Measurements from ENCODE around the gene MSRB1.
"Not testable (repeated sequence)": the region's sequence is repeated elsewhere in the genome, so short reads cannot be mapped to it uniquely, and the experiment has no call there.

MSRB1 gene

DNA sequence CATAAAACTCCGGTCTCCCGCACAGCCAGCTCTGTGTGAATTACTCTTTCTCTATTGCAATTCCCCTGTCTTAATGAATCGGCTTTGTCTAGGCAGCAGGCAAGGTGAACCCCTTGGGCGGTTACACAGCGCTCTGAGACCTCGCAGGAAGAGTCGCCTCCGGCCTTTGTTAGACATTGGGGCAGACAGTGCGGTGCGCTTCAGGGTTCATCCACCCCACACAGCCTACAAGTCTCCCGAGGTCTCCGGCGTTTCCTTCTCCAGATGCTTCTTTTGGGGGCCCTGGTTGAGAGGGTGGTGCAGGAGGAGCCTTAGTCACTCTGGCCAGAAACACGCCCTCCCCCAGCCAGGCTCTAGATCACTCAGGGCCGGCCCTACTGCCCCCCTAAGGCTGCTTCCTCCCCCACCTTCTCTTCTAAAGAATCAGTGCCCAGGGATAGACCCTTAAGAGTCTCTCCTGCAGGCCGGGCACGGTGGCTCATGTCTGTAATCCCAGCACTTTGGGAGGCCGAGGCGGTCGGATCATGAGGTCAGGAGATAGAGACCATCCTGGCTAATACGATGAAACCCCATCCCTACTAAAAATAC lies 1.7 kb upstream of the MSRB1 start:
- H3K4me1 Mint-ChIP-seq: peaks cover 14 to 24% of the 10 kb centered on the region in 2 donors
- peak overlapping the region; percentile 50 to 51 for H3K4me3 Mint-ChIP-seq
- ATAC-seq (replicated peaks): no peak
- no peaks in the 10 kb centered on the region for H3K27me3 Mint-ChIP-seq
- peak overlapping the region; percentile 25 for H3K27ac Mint-ChIP-seq
- DNase-seq: no peak
- peaks cover 4 to 7% of the 10 kb centered on the region in 2 donors for H3K36me3 Mint-ChIP-seq
- no peaks in the 10 kb centered on the region for H3K9me3 Mint-ChIP-seq

DNA sequence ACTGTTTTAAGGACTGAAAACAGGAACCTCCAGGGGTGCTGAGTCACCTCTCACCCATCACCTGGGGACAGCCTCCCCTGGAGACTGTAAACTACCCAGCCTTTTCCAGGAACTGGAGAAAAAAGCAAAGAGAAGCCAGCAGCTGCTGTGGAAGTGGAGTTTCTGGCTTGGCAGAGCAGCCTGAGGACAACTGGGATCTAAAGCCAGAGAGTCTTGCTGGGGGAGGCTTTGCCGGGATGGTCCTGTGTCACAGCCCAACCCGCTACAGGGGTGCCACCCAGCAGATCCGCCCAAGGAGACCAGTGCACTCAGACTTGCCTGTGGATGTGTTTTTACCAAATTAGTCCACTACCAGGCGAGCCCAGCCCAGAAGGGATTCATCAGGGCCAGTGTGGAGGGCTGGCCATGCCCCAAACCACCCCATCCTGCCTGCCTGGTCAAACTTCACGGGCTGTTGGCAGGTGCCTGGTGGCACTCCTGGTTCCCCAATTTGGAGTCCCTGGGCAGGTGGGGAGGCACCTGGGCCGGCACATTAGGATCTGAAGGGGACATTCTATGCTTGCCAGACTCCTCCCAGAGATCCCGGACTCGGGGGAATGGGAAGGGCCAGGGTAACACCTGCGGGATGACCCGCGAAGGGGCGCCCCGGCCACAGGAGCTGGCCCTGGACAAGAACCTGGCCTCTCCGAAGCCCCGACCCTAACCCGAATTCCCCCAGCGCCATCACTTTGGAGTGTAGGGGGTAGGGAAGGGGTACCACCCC lies 771 bp downstream of the MSRB1 start:
- no peaks in the 10 kb centered on the region for H3K27me3 Mint-ChIP-seq
- H3K4me3 Mint-ChIP-seq: peak overlapping the region; percentile 93 to 98
- DNase-seq (peak; percentile 32), ATAC-seq (replicated peaks) (peak; percentile 33 to 50)
- peak overlapping the region; percentile 37 for H3K27ac Mint-ChIP-seq
- H3K36me3 Mint-ChIP-seq: peaks cover 20 to 23% of the 10 kb centered on the region in 2 donors
- H3K9me3 Mint-ChIP-seq: no peaks in the 10 kb centered on the region
- H3K4me1 Mint-ChIP-seq: peaks cover 12 to 28% of the 10 kb centered on the region in 2 donors

DNA sequence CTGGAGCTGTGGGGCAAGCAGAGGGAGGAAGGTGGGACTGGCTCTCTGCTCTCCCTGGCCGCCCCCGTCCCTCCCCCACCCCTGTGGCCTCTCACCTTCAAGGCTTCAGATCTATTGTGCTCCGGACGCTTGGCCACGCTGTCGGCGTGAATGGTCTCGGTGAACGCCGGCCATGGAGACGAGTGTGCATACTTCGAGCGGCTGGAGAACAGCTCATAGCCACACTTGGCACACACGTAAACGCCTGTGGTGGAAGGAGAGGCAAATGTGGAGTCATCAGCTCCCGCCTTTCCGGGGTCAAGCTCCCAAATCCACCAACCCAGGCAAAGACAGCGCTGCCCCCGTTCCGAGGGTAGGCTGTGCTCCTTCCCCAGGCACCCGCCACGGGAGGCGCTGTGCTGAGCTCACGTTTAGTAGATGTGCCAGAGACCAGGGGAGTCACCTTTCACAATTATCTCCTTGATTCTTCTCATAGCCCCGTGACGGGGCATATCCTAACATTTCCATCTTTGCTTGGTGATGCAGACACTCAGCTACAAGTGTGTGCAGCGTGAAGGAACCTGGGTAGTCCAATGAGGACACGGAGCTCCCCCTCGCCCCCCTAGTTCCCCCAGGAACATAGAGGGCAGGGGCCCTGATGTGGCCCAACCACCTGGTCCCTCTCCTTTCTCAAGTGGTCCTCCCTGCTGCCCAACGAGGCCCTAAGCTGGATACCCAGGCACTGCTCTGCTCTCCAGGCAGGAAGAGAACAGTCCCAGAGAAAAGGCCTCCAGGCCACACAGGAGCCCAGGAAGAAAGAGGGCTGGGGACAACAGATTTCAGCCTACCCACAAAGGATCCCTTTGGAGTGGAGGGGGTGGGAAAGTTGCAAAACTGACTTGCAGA lies 1.6 kb downstream of the MSRB1 start:
- Mint-ChIP-seq H3K9me3 (no peaks in the 10 kb centered on the region), H3K36me3 (peaks cover 25 to 29% of the 10 kb centered on the region in 2 donors), H3K27ac (peak overlapping the region; percentile 37), H3K27me3 (no peaks in the 10 kb centered on the region), H3K4me3 (peak overlapping the region; percentile 93 to 98), H3K4me1 (peaks cover 12 to 28% of the 10 kb centered on the region in 2 donors)
- ATAC-seq (replicated peaks) (no peak), DNase-seq (no peak)

DNA sequence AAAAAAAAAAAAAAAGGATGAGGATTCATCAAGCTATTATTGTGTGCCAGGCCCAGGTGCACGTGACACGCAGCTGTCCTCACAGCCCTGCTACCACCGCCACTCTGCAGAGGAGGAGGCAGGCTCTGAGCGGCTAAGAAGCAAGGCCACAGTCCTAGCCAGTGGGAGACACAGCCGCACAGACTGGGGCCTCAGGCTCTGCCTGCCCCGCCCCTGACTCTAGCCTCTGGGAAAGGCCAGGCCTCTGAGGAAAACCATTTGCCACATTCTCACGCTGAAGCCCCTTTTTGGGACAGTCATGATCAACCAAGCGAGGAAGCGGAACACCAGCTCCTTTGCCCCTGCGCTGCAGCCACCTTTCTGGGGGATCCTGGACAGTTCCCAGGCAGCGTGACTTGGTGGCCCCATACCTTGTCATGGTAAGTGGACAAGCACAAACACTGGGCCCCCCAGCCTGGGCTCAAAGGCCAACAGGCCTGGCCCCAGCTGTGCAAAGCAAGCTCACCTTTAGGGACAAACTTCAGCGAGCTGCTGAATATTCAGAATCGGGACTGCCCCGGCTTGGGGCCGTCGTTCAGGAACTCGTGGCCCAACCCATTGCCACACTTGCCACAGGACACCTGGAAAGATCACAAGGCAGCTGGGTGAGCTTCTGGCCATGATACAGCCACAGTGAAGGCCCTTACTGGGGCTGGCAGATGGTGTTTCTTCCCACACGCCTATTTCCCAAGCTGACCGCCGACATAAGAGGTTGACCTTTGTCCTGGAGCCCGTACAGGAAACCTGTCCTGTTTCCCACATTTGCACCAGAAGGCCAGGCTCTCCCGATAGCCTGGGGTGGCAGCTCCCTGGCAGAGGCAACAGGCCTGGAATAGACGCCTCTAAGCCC lies 2.5 kb downstream of the MSRB1 start:
- no peak for DNase-seq
- Mint-ChIP-seq H3K4me3 (no peak overlapping the region), H3K36me3 (peaks cover 25 to 29% of the 10 kb centered on the region in 2 donors), H3K9me3 (no peaks in the 10 kb centered on the region), H3K27ac (no peak overlapping the region), H3K27me3 (no peaks in the 10 kb centered on the region), H3K4me1 (peaks cover 12 to 28% of the 10 kb centered on the region in 2 donors)
- ATAC-seq (replicated peaks): no peak

DNA sequence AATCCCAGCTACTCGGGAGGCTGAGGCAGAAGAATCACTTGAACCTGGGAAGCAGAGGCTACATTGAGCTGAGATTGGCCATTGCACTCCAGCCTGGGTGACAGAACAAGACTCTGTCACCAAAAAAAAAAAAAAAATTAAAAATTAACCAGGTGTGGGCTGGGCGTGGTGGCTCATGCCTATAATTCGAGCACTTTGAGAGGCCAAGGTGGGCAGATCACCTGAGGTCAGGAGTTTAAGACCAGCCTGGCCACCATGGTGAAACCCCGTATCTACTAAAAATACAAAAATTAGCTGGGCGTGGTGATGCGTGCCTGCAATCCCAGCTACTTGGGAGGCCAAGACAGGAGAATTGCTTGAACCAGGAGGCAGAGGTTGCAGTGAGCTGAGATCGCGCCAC lies 3.2 kb downstream of the MSRB1 start:
- H3K27ac Mint-ChIP-seq; H3K27me3 Mint-ChIP-seq; H3K9me3 Mint-ChIP-seq; DNase-seq; H3K4me3 Mint-ChIP-seq; ATAC-seq (replicated peaks): not testable (repeated sequence)
- H3K36me3 Mint-ChIP-seq: peaks cover 25 to 29% of the 10 kb centered on the region in 2 donors
- peaks cover 12 to 28% of the 10 kb centered on the region in 2 donors for H3K4me1 Mint-ChIP-seq

DNA sequence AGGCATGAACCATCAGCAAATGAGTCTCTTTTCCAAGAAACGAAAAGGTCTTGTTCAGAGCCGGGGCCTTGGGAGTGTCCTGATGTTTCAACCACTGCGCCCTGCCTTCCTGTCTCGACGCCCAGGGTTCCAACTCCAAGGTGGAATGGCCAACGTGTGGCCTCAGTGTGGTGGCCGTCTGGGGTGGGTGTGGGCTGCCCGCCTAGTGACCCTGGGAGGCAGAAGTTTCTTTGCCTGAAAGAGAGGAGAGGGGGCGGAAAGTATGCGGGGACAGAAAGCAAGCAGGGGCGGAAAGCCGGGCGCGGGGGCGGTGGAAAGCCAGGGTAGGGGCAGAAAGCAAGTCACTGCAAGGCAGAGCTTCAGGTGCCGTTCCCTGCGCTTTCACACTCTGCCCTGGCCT lies 4.1 kb downstream of the MSRB1 start:
- Mint-ChIP-seq H3K4me3 (no peak overlapping the region), H3K36me3 (peaks cover 25 to 29% of the 10 kb centered on the region in 2 donors), H3K4me1 (peaks cover 12 to 28% of the 10 kb centered on the region in 2 donors), H3K27ac (no peak overlapping the region), H3K27me3 (no peaks in the 10 kb centered on the region), H3K9me3 (no peaks in the 10 kb centered on the region)
- ATAC-seq (replicated peaks) (no peak), DNase-seq (no peak)

DNA sequence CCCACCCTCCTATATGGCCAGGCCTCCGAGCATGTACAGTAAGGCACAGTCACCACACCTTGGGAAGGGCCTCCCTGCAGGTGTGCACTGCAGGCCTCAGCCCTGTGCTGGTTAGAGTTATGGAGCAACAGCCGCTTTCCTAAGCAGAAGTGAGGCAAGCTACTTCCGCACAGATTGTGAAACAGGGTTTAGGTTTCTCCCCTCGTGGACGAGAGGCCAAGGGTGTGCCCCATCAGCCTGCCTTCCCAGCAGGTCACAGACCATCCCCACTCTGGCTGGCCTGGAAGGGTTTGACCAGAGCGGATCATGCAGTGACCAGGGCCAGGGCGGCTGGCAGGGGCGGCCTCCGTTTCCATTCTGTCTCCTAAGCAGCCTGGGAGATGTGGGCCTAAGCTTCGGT lies 4.7 kb downstream of the MSRB1 start:
- Mint-ChIP-seq H3K27me3 (no peaks in the 10 kb centered on the region), H3K4me1 (peaks cover 12 to 28% of the 10 kb centered on the region in 2 donors), H3K4me3 (no peak overlapping the region), H3K9me3 (no peaks in the 10 kb centered on the region), H3K36me3 (peaks cover 25 to 29% of the 10 kb centered on the region in 2 donors), H3K27ac (peak overlapping the region; percentile 25)
- ATAC-seq (replicated peaks) (no peak), DNase-seq (no peak)

DNA sequence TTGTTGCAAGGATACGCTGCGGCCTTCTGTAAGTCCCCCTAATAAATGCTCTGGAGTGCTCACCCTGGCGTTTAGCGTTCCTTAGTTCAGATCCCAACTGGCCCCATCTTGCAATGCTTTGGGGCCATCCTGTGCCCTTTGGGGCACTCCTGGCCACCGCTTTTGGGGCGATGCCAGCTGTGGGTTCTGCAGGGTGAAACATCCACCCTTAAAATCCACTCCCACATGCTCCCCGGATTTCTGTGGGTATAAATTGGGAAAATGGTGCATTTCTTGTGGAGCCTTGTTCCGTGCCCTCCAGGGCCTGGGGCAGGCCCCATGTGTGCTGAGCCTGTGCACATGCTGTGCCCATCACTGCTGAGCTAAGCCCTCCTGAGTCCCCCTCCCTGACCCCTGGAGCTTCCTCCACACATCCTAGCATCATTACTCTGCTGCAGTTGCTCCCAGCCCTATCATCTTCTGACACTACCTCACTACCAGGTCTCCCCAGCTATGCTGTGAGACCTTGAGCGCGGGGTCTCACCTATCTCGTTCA lies 6.0 kb downstream of the MSRB1 start:
- no peak for ATAC-seq (replicated peaks)
- no peak for DNase-seq
- Mint-ChIP-seq H3K4me3 (no peak overlapping the region), H3K27ac (peak overlapping the region; percentile 34), H3K27me3 (no peaks in the 10 kb centered on the region), H3K4me1 (peaks cover 6 to 17% of the 10 kb centered on the region in 2 donors), H3K9me3 (no peaks in the 10 kb centered on the region), H3K36me3 (peaks cover 25 to 29% of the 10 kb centered on the region in 2 donors)

DNA sequence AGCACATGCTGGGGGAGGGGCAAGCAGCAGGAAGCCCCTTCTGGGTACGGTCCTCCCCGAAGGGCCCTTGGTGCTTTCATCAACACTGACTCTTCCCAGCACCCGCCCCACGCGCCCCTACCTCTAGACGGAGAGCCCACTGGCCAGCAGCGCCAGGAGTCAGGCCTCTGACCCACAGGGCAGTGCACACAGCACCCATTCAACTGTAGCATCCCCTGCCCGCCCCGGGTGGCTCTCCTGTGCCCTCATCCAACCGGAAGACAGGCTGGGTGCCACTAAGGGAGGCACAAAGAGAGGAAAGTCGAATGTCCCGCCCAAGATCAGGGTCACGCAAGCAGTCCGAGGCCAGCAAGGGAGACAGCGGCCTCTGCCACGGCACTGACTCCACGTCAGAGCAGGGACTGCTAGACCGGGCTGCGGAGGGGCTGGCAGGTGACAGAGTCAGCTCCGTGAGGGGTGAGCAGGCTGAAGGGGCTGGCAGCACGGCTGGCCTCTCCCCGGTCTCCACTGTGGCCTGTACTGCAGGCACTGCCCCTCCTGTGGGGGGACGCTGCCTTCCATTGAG lies 9.8 kb downstream of the MSRB1 start:
- Mint-ChIP-seq H3K27me3 (no peaks in the 10 kb centered on the region), H3K36me3 (peaks cover 9 to 11% of the 10 kb centered on the region in 2 donors), H3K4me3 (no peak overlapping the region), H3K27ac (no peak overlapping the region), H3K4me1 (peaks cover 2 to 5% of the 10 kb centered on the region in 2 donors), H3K9me3 (no peaks in the 10 kb centered on the region)
- ATAC-seq (replicated peaks) (no peak), DNase-seq (no peak)

DNA sequence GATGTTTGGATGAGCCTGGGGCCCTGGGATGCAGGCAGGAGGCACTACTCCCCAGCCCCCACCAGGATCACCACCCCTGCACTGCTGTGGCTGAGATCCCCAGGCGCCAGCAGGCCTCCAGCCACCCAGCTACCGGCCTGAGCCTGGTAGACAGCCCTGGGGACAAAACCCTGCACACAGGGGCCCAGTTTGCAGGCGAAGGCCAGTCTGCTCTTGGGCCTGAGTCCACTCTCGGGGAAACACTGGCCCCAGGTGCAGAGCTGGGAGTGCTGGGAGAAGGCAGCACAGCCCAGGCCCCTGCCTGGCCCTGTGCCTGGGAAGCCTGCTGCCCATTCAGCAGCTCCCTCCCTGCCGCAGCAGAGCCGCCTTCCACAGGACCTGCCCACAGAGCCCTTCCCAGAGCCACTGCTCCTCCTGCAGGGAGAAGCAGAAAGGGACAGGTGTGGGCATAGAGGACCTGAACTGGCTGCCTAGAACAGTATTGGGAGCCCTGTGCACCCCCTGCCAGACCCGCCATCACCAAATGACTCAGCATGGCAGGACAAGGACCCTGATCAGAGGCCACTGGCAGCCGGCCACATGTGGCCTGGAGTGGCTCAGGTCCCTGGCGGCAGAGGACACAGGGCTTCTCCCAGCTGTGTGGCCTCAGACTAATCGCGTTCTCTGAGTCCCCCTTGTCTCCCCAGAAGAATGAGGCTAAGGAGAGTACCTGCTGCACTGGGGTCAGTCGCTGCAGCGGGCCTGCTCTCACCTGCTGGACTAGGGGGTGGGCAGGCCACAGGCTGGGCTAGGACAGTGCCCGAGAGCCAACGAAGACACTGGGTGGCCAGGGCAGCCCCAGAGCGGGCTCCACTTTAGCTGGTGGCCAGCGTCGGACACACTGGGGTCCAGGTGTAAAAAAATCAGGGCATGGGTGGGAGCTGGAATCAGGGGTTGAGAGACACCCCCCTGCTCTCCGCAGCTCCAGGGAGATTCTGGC lies 10.7 kb downstream of the MSRB1 start:
- Mint-ChIP-seq H3K4me3 (no peak overlapping the region), H3K27ac (no peak overlapping the region), H3K27me3 (no peaks in the 10 kb centered on the region), H3K9me3 (no peaks in the 10 kb centered on the region), H3K36me3 (peaks cover 5 to 7% of the 10 kb centered on the region in 2 donors), H3K4me1 (peaks cover 2 to 5% of the 10 kb centered on the region in 2 donors)
- no peak for ATAC-seq (replicated peaks)
- DNase-seq: no peak

DNA sequence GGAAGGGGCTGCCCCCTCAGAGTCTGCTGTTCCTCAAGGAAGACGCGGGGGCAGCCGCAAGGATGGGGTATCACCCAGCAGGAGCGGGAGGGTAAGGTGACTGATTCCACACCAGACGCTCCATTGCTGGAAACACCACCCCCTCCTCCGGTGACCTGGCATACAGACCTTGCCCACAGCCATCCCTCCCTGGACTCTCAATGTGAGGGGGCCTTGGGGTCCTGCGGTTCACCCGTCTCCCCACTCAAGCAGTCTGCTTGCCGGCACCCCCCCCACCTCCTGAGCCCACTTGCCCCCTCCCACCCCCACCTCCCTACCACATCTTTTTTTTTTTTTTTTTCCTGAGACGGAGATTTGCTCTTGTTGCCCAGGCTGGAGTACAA lies 12.7 kb downstream of the MSRB1 start:
- DNase-seq (no peak), ATAC-seq (replicated peaks) (no peak)
- Mint-ChIP-seq H3K36me3 (no peaks in the 10 kb centered on the region), H3K4me1 (peaks cover 2 to 5% of the 10 kb centered on the region in 2 donors), H3K27ac (peak overlapping the region; percentile 71), H3K27me3 (peaks cover 3 to 8% of the 10 kb centered on the region in 2 donors), H3K4me3 (no peak overlapping the region), H3K9me3 (no peaks in the 10 kb centered on the region)

DNA sequence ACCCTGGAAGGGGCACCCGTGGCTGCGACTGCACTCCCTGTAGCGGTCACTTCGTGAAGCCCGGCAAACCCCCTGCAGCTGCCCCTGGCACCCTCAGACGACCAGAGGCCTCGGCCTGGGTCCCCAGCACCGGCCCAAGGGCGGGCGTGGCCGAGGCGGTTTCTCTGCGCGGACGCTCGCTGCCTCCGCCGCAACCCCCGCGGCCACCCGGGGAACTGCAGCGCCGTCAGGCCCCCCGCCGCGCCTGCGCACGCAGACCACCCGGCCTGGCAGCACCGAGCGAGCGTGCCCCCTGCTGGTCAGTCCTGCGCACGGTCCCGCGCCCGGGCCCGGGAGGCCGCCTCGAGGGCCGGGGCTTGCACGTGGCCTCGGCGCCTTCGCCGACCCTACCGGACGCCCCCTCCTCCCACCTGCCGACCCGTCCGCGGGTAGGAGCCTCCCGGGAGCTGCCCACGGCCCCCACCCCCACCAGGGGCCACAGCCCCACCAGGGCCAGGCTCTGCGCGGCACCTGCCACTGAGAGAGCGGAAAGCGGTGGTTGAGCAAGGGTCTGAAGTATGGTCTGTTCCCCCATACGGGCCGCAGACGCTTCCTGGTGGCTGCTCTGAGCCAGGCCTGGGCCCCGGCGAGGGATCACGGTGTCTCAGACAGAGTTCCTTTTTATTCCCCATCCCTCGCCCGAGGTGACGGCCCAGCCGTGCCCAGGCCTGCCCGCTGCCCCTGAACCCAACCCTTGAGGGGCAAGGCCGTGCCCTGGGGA lies 13.2 kb downstream of the MSRB1 start:
- H3K4me3 Mint-ChIP-seq: peak overlapping the region; percentile 73 to 82
- DNase-seq: peak; percentile 92
- no peaks in the 10 kb centered on the region for H3K9me3 Mint-ChIP-seq
- no peaks in the 10 kb centered on the region for H3K36me3 Mint-ChIP-seq
- H3K4me1 Mint-ChIP-seq: peaks cover 2 to 5% of the 10 kb centered on the region in 2 donors
- peak overlapping the region; percentile 20 for H3K27ac Mint-ChIP-seq
- peaks cover 9 to 13% of the 10 kb centered on the region in 2 donors for H3K27me3 Mint-ChIP-seq
- peak; percentile 94 to 95 for ATAC-seq (replicated peaks)

All from stimulated activated naive B cell treated with anti-CD40 and anti-IgM and Interleukin-4, amounts not matched to agents 10 μg/mL and 1 μg/mL and 100 μg/mL, for 72 hours (primary cell).